HEK293 (cell line): ENCODE data around the gene MMP19.
"Not testable (repeated sequence)": the region's sequence is repeated elsewhere in the genome, so short reads cannot be mapped to it uniquely, and the experiment has no call there.

Experiments used
- CTCF ChIA-PET: fragments of 350-600 bp; formaldehyde crosslinking; extraction: SDS; loops from one replicate; lab custom pipeline; 2021; ENCODE audit warnings: antibody characterized with exemption; lab: Yijun Ruan, JAX
- POLR2A ChIA-PET: fragments of 300-600 bp; formaldehyde crosslinking; extraction: SDS; loops from one replicate; lab custom pipeline; 2020; ENCODE audit warnings: antibody characterized with exemption, inconsistent platforms; lab: Yijun Ruan, JAX
- H3K27ac ChIP-seq: fragments of 200-500 bp; sonication (Bioruptor generic); 2 replicates; pipeline ENCODE4 v1.5.1; 2014; ENCODE audit warnings: low read depth, low read length, control low read depth, inconsistent platforms; ENCODE audit errors: extremely low read depth
- H3K36me3 ChIP-seq, 2 experiments: fragments of 200-500 bp in 1 of 2; sonication (Bioruptor generic) in 1 of 2; 1 replicate in 1 of 2; 2 replicates in 1 of 2; pipeline ENCODE4 v1.5.1; 2014 to 2017; ENCODE audit warnings: inconsistent platforms in 2 of 2, low read length in 2 of 2; ENCODE audit not compliant: control insufficient read depth in 2 of 2, insufficient read depth in 1 of 2
- H3K4me1 ChIP-seq: fragments of 200-500 bp; sonication (Bioruptor generic); 2 replicates; pipeline ENCODE4 v1.5.1; 2014; ENCODE audit warnings: mild to moderate bottlenecking, low read length, inconsistent platforms; ENCODE audit not compliant: control insufficient read depth, insufficient read depth
- H3K4me3 ChIP-seq: 2 replicates; pipeline ENCODE4 v1.5.1; 2011; ENCODE audit warnings: low read depth, mild to moderate bottlenecking, control low read depth, low read length, moderate library complexity
- H3K9me3 ChIP-seq: fragments of 200-500 bp; sonication (Bioruptor generic); 2 replicates; pipeline ENCODE4 v1.5.1; 2014; ENCODE audit warnings: low read depth, low read length, inconsistent platforms; ENCODE audit not compliant: control insufficient read depth, insufficient read depth
- GLIS2 ChIP-seq: fragments of 450-650 bp; formaldehyde crosslinking; IDR thresholded peaks from 2 replicates; pipeline ENCODE4 v1.5.1; 2016; ENCODE audit warnings: missing biosample characterization, missing genetic modification characterization
- ZBTB21 ChIP-seq: fragments of 450-650 bp; formaldehyde crosslinking; IDR thresholded peaks from 2 replicates; pipeline ENCODE4 v1.5.1; 2017; ENCODE audit warnings: missing biosample characterization, missing genetic modification characterization
- ZBTB48 ChIP-seq: fragments of 450-650 bp; formaldehyde crosslinking; IDR thresholded peaks from 2 replicates; pipeline ENCODE4 v1.5.1; 2016; ENCODE audit warnings: missing biosample characterization, missing genetic modification characterization
- ZBTB8A ChIP-seq: fragments of 450-650 bp; formaldehyde crosslinking; IDR thresholded peaks from 2 replicates; pipeline ENCODE4 v1.5.1; 2016; ENCODE audit warnings: missing biosample characterization, missing genetic modification characterization
- ZFHX2 ChIP-seq: fragments of 450-650 bp; formaldehyde crosslinking; conservative IDR thresholded peaks from 2 replicates; pipeline ENCODE4 v1.5.1; 2016; ENCODE audit warnings: missing biosample characterization, missing genetic modification characterization
- ZNF24 ChIP-seq: fragments of 450-650 bp; formaldehyde crosslinking; IDR thresholded peaks from 2 replicates; pipeline ENCODE4 v1.5.1; 2016; ENCODE audit warnings: missing biosample characterization, missing genetic modification characterization
- ZNF302 ChIP-seq: fragments of 450-650 bp; formaldehyde crosslinking; IDR thresholded peaks from 2 replicates; pipeline ENCODE4 v1.5.1; 2016; ENCODE audit warnings: missing biosample characterization, missing genetic modification characterization, low read depth
- ZNF335 ChIP-seq: fragments of 450-650 bp; formaldehyde crosslinking; conservative IDR thresholded peaks from 2 replicates; pipeline ENCODE4 v1.5.1; 2016; ENCODE audit warnings: missing biosample characterization, missing genetic modification characterization
- ZNF394 ChIP-seq: fragments of 450-650 bp; formaldehyde crosslinking; IDR thresholded peaks from 2 replicates; pipeline ENCODE4 v1.5.1; 2016; ENCODE audit warnings: missing biosample characterization, missing genetic modification characterization, mild to moderate bottlenecking, moderate library complexity, borderline replicate concordance
- ZNF426 ChIP-seq: fragments of 450-650 bp; formaldehyde crosslinking; IDR thresholded peaks from 2 replicates; pipeline ENCODE4 v1.5.1; 2017; ENCODE audit warnings: missing biosample characterization, missing genetic modification characterization, mild to moderate bottlenecking, inconsistent platforms, moderate library complexity
- ZNF48 ChIP-seq: fragments of 450-650 bp; formaldehyde crosslinking; IDR thresholded peaks from 2 replicates; pipeline ENCODE4 v1.5.1; 2016; ENCODE audit warnings: missing biosample characterization, missing genetic modification characterization
- ZNF510 ChIP-seq: fragments of 450-650 bp; formaldehyde crosslinking; IDR thresholded peaks from 2 replicates; pipeline ENCODE4 v1.5.1; 2018; ENCODE audit warnings: mild to moderate bottlenecking, missing genetic modification characterization, missing biosample characterization; ENCODE audit not compliant: insufficient replicate concordance
- ZNF555 ChIP-seq: fragments of 450-650 bp; formaldehyde crosslinking; conservative IDR thresholded peaks from 2 replicates; pipeline ENCODE4 v1.5.1; 2017; ENCODE audit warnings: missing biosample characterization, mild to moderate bottlenecking, missing genetic modification characterization, inconsistent platforms
- ZNF623 ChIP-seq: fragments of 450-650 bp; formaldehyde crosslinking; IDR thresholded peaks from 2 replicates; pipeline ENCODE4 v1.5.1; 2016; ENCODE audit warnings: missing biosample characterization, missing genetic modification characterization
- TF ChIP-seq, protein P1 (sequence below): fragments of 450-650 bp; formaldehyde crosslinking; conservative IDR thresholded peaks from 2 replicates; pipeline ENCODE4 v1.5.1; 2016; ENCODE audit warnings: low read depth, missing biosample characterization, missing genetic modification characterization
- TF ChIP-seq, protein P2 (sequence below): fragments of 450-650 bp; formaldehyde crosslinking; conservative IDR thresholded peaks from 2 replicates; pipeline ENCODE4 v1.5.1; 2016; ENCODE audit warnings: low read depth, missing biosample characterization, missing genetic modification characterization
- TF ChIP-seq, protein P3 (sequence below): fragments of 450-650 bp; formaldehyde crosslinking; IDR thresholded peaks from 2 replicates; pipeline ENCODE4 v1.5.1; 2016; ENCODE audit warnings: missing biosample characterization, missing genetic modification characterization

Gene MMP19

DNA sequence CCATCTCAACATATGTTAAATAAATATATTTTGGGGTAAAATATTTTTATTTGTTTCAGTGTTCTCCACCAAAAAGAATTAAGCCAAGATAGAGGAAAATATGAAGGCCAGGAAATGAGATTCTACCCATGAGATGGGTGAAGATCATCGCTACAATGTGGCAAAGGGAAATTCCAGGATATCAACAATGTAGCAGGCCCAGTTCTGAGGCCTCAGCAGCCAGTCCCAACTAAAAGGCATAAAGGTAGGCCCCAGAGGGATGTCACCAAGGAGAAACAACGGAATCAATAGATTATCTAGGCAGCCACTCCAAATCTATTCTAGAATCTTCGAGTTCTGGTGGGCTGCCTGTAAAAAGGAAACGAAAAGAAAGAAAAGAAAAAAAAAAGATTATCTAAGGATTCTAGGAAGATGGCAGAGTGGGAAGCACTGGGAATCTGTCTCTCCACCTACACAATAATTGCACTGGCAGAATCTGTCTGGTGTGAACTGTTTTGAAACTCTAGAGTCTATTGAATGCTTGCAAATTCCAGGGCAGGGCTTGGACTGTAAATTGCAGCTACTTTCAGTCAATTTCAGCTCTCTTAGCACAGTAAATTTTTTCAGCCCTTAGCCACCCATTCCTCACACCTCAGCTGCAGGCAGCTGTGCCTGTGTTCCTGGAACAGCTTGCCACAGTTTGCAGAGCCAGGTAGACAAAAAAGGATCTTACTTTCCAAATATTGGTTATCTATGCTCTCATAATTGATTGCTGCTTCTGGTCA lies 33.1 kb upstream of the MMP19 start:
- H3K36me3 ChIP-seq = no peaks in the 10 kb centered on the region
- CTCF ChIA-PET = interaction anchor here (0.6 kb wide), 1 partner anchor 25 kb away, joined by 6 read pairs; no protein-coding TSS in a partner anchor
- TF ChIP-seq ZNF48 (tag by site-specific recombination) (no peak), ZFHX2 (tag by site-specific recombination) (0 out of 2 replicates have a peak, but pooled peaks have one; percentile 16)
- H3K27ac ChIP-seq = no peak overlapping the region
- H3K4me3 ChIP-seq = no peak overlapping the region
- no peaks in the 10 kb centered on the region for H3K4me1 ChIP-seq
- POLR2A ChIA-PET = no interaction called here
- no peaks in the 10 kb centered on the region for H3K9me3 ChIP-seq

DNA sequence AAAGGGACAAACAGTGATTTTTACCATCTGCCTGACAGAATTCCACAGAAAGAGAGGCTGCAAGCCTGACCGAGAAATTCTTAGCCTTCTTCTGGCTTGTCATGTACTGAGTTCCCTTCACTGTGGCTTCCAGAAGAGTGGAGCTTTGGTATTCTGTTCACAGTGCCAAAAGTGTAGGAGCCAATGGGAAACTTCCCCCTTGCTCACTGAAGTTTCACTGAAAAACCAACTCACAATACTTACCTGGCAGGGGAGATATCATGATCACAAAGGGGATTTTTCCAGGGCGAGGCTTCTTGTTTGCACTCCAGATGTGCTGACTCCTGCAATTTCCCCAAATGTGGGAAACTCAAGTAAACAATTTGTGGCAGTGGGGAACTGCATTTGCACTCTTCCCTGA lies 31.7 kb upstream of the MMP19 start:
- Histone ChIP-seq H3K36me3 (no peaks in the 10 kb centered on the region), H3K9me3 (no peaks in the 10 kb centered on the region), H3K4me1 (no peaks in the 10 kb centered on the region), H3K27ac (no peak overlapping the region), H3K4me3 (no peak overlapping the region)
- TF ChIP-seq ZNF24 (tag by site-specific recombination) (no peak), ZNF302 (tag by site-specific recombination) (no peak), ZBTB48 (tag by site-specific recombination) (no peak), ZBTB21 (tag by site-specific recombination) (no peak), ZNF335 (tag by site-specific recombination) (no peak), GLIS2 (tag by site-specific recombination) (no peak)
- POLR2A ChIA-PET = no interaction called here
- CTCF ChIA-PET = interaction anchor here (0.6 to 0.7 kb wide), 2 partner anchors 77 to 134 kb away, joined by 3 read pairs; no protein-coding TSS in a partner anchor

DNA sequence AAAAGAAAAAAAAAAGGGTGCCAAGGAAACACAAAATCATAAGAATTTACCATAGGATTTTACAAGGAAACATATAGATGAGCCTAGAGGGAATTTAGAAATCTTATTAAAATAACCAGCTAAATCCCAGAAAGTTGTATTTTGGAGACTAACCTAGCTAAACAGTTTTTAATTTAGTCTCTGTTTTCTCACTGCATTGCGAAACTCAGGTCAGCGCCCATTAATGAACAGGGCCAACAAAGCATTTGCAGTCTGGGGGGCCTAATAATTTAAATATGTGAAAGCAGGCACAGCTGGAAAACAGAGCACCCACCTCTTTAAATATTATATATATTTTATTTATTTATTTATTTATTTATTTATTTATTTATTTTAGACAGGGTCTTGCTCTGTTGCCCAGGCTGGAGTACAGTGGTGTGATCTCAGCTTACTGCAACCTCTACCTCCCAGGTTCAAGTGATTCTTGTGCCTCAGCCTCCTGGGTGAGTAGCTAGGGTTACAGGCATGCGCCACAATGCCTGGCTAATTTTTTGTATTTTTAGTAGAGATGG lies 23.8 kb upstream of the MMP19 start:
- POLR2A ChIA-PET, H3K9me3 ChIP-seq, H3K4me3 ChIP-seq, H3K4me1 ChIP-seq, H3K27ac ChIP-seq, H3K36me3 ChIP-seq: not testable (repeated sequence)
- CTCF ChIA-PET = interaction anchor here (1.1 kb wide), 1 partner anchor 9 kb away, joined by 3 read pairs; no protein-coding TSS in a partner anchor
- peak; percentile 64 for TF ChIP-seq ZNF623 (tag by site-specific recombination)
- peak; percentile 92 for TF ChIP-seq ZNF394
- TF ChIP-seq ZBTB21 (tag by site-specific recombination) = 0 out of 2 replicates have a peak, but pooled peaks have one; percentile 22
- TF ChIP-seq, protein P1, sequence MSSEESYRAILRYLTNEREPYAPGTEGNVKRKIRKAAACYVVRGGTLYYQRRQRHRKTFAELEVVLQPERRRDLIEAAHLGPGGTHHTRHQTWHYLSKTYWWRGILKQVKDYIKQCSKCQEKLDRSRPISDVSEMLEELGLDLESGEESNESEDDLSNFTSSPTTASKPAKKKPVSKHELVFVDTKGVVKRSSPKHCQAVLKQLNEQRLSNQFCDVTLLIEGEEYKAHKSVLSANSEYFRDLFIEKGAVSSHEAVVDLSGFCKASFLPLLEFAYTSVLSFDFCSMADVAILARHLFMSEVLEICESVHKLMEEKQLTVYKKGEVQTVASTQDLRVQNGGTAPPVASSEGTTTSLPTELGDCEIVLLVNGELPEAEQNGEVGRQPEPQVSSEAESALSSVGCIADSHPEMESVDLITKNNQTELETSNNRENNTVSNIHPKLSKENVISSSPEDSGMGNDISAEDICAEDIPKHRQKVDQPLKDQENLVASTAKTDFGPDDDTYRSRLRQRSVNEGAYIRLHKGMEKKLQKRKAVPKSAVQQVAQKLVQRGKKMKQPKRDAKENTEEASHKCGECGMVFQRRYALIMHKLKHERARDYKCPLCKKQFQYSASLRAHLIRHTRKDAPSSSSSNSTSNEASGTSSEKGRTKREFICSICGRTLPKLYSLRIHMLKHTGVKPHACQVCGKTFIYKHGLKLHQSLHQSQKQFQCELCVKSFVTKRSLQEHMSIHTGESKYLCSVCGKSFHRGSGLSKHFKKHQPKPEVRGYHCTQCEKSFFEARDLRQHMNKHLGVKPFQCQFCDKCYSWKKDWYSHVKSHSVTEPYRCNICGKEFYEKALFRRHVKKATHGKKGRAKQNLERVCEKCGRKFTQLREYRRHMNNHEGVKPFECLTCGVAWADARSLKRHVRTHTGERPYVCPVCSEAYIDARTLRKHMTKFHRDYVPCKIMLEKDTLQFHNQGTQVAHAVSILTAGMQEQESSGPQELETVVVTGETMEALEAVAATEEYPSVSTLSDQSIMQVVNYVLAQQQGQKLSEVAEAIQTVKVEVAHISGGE (tag by site-specific recombination) = peak; percentile 57; the same call in 1 of the 2 replicates
- peak; percentile 78 for TF ChIP-seq ZNF426 (tag by site-specific recombination)
- TF ChIP-seq, protein P2, sequence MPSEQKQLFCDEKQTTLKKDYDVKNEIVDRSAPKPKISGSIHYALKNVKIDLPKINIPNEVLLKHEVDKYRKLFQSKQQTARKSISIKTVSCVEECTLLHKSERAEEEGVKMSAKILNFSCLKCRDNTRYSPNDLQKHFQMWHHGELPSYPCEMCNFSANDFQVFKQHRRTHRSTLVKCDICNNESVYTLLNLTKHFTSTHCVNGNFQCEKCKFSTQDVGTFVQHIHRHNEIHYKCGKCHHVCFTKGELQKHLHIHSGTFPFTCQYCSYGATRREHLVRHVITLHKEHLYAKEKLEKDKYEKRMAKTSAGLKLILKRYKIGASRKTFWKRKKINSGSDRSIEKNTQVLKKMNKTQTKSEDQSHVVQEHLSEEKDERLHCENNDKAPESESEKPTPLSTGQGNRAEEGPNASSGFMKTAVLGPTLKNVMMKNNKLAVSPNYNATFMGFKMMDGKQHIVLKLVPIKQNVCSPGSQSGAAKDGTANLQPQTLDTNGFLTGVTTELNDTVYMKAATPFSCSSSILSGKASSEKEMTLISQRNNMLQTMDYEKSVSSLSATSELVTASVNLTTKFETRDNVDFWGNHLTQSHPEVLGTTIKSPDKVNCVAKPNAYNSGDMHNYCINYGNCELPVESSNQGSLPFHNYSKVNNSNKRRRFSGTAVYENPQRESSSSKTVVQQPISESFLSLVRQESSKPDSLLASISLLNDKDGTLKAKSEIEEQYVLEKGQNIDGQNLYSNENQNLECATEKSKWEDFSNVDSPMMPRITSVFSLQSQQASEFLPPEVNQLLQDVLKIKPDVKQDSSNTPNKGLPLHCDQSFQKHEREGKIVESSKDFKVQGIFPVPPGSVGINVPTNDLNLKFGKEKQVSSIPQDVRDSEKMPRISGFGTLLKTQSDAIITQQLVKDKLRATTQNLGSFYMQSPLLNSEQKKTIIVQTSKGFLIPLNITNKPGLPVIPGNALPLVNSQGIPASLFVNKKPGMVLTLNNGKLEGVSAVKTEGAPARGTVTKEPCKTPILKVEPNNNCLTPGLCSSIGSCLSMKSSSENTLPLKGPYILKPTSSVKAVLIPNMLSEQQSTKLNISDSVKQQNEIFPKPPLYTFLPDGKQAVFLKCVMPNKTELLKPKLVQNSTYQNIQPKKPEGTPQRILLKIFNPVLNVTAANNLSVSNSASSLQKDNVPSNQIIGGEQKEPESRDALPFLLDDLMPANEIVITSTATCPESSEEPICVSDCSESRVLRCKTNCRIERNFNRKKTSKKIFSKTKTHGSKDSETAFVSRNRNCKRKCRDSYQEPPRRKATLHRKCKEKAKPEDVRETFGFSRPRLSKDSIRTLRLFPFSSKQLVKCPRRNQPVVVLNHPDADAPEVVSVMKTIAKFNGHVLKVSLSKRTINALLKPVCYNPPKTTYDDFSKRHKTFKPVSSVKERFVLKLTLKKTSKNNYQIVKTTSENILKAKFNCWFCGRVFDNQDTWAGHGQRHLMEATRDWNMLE = peak; percentile 83
- TF ChIP-seq ZNF510 (tag by site-specific recombination) = peak; percentile 27
- TF ChIP-seq, protein P3, sequence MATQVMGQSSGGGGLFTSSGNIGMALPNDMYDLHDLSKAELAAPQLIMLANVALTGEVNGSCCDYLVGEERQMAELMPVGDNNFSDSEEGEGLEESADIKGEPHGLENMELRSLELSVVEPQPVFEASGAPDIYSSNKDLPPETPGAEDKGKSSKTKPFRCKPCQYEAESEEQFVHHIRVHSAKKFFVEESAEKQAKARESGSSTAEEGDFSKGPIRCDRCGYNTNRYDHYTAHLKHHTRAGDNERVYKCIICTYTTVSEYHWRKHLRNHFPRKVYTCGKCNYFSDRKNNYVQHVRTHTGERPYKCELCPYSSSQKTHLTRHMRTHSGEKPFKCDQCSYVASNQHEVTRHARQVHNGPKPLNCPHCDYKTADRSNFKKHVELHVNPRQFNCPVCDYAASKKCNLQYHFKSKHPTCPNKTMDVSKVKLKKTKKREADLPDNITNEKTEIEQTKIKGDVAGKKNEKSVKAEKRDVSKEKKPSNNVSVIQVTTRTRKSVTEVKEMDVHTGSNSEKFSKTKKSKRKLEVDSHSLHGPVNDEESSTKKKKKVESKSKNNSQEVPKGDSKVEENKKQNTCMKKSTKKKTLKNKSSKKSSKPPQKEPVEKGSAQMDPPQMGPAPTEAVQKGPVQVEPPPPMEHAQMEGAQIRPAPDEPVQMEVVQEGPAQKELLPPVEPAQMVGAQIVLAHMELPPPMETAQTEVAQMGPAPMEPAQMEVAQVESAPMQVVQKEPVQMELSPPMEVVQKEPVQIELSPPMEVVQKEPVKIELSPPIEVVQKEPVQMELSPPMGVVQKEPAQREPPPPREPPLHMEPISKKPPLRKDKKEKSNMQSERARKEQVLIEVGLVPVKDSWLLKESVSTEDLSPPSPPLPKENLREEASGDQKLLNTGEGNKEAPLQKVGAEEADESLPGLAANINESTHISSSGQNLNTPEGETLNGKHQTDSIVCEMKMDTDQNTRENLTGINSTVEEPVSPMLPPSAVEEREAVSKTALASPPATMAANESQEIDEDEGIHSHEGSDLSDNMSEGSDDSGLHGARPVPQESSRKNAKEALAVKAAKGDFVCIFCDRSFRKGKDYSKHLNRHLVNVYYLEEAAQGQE (tag by site-specific recombination) = peak; percentile 53
- TF ChIP-seq ZNF555 (tag by site-specific recombination) = peak; percentile 67
- peak; percentile 48; the same call in 1 of the 2 replicates for TF ChIP-seq ZBTB8A (tag by site-specific recombination)
